Activated CD8-positive, alpha-beta memory T cell treated with anti-CD3 and anti-CD28 coated beads for 4 hours (primary cell): ENCODE data around the gene CNEP1R1.

ENCODE experiments used
- DNase-seq, 2 donors: peaks; one replicate each; pipeline ENCODE4 v3.0.0-alpha.2; 2020; ENCODE audit warnings: low read depth in 2 of 2

CNEP1R1 gene

DNA sequence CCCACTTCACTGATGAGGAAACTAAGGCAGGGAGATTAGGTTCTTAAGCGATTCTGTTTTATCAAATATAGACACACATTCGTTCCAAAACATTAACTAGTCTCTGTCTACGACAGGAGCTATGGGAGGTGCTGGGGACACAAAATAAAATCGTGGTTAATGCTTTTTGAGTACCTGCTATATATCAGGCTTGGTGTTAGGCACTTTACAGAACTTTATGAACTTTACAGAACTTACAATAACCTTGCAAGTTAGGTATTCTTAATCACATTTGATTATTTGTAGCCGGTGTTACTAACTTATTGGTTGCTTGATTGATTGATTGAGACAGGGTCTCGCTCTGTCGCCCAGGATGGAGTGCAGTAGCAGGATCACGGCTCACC is 40.2 kb downstream of the CNEP1R1 start:
- no peak for DNase-seq

DNA sequence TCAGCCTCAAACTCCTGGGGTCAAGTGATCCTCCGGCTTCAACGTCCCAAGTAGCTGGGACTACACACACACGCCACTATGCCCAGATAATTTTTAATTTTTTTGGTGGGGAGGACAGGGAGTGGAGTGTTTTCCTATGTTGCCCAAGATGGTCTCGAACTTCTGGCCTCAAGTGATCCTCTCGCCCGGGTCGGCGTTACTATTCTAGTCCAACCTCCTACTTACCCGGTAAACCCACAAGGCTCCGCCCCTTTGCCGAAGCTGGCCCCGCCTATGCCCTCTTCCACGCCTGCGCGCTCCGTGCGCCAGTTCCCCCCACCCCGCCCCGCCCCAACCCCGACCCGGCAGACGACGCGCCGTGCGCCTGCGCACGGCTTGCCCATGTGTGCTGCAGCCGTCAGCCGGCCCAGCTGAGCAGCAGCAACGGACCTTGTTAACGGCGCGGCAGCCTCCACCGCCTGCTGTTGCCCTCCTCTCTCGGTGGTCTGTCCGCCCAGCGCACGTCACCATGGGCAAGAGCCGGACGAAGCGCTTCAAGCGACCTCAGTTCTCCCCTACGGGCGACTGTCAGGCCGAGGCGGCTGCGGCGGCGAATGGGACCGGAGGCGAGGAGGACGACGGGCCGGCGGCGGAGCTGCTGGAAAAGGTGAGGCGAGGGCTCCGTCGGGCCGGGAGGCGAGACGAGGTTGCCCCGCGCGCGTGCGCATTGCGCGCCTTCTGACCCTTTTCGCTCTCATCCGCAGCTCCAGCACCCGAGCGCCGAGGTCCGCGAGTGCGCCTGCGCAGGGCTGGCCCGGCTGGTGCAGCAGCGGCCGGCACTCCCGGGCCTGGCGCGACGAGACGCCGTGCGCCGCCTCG is 40.8 kb downstream of the CNEP1R1 start, which contains the start of gene HEATR3:
Gene HEATR3 (plus strand): TSS at position 347 of the 858 bp plus-strand sequence. CDS start 162 bp downstream, at position 509.
- DNase-seq, result peak; percentile 86 to 89

DNA sequence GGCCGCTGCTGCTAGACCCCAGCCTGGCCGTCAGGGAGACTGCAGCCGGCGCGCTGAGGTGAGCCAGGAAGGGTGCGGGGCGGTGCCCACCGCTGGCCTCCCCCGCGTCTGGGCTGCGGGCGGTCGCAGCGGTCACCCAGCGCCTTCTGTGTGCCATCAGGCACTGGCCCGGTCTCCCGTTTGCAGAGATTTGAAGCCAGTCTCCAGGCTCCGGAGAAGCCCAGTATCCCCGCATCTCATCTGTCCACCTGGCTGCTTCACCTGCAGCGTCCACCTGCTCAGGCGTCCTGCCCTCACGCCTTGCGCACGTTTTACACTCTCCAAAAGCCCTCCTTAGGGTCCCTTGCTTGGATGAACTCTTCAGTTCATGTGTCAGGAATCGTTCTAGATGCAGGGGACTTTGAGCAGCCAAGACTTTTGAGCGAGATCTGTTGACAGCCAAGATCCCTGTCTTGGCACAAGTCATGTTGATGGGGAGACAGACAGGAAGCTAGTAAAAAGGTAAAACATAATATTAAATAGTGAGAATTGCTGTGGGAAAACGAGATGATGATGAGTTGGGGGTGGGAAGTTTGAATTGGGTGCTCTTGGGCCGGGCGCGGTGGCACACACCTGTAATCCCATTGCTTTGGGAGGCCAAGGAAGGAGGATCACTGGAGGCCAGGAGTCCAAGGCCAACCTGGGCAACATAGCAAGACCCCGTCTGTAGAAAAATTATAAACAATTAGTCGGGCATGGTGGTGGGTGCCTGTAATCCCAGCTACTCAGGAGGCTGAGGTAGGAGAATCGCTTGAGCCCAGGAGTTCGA is 41.7 kb downstream of the CNEP1R1 start:
- no peak for DNase-seq

DNA sequence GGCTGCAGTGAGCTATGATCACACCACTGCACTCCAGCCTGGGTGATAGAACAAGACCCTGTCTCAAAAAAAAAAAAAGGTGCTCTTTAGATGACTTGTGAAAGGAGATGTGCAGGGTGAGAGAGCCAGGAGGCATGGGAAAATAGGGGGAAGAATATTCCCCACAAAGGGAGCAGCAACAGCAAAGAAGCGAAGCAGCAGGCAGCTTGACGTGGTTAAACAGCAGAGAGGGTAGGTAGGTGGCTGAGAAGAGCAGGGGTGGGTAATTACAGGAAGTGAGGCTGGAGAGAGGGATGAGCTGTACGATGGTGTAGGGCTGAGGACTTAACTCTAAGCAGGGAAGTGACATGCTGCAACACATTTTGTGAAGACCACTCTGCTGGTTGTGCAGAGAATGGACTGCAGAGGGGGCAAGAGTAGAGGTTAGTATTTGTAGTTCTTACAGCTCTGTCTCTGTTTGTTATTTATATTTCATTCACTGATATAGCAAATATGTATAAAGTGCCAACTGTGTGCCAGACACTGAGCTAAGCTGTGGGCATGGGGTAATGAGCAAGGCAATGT is 42.3 kb downstream of the CNEP1R1 start:
- DNase-seq, result no peak

DNA sequence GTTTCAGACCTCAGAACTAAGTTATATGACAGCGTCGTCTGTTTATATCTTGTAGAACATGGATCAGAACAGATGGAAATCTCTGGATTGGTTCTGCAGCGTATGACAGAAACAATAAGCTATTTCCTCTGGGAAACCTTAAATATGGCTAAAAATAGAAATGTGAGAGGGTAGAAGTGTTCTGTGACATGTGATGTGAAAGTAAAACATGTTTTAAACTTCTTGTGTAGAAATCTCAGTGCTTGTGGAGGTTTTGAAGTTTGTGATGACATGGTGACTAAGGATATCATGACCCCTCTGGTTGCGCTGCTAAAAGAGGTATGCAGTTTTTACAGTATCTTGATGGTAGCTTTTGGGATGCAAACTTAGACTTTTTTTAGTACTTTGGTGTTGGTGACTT is 43.5 kb downstream of the CNEP1R1 start:
- DNase-seq, result no peak

DNA sequence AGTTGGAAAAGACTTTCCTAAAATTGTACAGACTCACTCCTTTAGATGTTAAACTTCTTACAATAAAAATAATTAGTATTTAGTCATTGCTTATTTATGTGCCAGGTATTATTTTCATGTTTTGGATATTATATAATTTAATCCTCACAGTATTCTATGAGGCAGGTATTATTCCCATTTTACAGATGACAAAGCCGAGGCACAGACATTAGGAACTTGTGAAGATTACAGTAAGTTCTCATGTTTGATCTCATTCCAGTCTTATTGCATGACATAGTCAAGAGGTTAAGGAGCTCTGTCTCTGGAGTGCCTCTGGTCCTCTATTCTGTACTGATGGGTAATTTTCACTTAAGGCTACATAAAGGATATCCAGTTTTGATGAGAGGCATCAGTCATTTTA is 44.0 kb downstream of the CNEP1R1 start:
- DNase-seq, result no peak

DNA sequence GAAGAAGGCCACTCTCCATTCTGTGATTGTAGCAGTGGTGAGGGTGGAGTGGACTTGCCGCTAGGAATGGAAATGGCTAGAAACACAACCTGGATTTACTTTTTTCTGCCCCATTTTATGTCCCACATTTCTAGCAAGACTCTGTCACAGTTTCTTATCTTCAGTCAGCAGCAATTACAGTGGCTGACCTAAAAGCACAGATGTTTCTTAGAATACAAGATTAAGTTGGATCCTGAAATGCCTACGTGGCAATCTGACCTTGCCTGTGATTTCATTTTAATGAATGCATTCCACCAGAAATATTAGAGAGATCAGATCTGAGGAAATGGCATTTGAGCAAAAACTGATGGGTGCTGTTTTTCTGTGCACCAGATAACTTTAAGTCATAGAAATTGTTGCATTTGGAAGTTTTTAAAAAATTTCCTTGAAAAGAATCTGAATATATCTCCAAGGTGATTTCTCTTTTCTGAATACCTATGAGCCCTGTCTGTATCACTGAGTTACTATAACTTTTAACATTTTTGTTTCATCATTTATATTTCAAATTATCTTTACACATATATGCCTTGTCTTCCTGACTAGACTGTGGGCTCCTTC is 46.1 kb downstream of the CNEP1R1 start:
- DNase-seq, result no peak

DNA sequence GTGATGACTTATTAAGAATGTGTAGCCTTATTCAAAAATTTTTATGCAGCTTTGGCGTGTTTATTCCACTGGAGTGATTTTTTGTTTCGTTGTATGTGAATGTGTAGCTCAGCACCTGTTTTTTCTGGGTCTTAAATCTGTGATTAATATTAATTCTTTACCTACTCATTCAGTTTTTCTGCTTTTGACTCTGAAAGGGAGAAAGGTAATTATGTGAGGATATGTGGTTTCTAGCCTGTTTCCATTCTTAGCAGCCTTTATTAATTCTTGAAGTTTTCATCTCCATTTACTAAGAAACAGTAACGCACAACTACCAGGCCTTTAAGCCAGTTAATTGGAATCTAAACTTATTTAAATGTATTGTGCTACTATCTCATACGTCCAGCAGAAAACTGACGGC is 47.7 kb downstream of the CNEP1R1 start:
- no peak for DNase-seq

DNA sequence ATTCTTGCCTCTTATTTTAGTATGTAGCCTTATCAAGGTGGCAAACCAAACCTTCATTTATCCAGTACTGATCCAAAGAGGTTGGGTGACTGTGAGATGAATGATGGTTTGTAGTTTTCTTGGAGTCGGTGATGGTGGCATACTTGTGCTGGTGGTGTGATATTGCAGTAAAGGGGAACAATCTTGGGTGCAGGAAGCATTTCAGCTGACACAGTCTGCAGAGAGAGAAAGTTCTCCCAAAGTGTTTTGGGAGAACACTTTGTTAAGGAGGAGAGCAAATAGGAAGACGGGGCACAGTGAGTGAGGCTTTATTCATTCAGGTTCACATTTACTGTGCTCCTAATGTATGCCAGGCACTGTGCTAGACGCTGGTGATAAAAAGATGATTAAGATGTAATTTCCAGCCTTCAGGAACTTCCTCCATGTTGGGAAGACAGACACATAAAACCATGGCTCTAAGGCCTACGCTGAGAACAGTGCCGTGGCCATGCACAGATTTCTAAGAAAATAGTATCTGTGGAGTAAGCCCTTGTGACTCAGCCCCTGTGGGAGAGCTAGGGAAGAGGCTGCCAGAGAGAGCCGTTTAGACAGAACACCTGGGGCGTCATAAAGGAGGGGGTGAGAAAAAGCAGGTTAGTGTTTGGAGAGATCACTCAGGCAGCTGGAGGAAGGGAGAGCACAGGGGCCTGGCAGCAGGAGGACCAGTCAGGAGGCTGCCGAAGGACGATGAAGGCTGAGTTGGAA is 54.5 kb downstream of the CNEP1R1 start:
- no peak for DNase-seq

DNA sequence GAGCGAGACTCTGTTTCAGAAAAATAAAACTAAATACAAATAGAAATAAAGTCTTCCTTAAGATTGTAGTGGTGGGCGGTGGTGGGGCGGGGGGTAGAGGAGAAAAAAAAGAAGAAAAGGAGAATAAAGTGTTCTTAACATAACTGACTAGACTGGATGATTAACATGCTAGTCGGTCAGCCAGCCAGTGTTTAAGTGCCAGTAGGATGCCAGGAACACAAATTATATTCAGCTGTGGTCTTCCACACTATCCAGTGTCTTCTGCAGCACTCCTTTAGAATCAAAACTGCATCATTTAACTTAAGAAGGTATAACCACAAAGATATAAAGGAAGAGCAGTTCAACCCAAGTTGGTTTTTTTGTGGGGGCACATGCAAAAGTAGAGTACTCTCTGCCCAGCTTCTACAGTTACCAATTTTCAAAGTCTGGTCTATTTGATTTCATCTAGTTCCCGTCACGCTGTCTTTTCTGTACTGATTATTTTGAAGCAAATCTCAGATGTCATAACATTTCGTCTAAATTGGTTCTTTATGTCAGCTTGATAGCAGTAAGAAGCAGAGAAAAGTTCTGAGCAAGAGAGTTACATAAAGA is 56.5 kb downstream of the CNEP1R1 start:
- DNase-seq, result no peak

DNA sequence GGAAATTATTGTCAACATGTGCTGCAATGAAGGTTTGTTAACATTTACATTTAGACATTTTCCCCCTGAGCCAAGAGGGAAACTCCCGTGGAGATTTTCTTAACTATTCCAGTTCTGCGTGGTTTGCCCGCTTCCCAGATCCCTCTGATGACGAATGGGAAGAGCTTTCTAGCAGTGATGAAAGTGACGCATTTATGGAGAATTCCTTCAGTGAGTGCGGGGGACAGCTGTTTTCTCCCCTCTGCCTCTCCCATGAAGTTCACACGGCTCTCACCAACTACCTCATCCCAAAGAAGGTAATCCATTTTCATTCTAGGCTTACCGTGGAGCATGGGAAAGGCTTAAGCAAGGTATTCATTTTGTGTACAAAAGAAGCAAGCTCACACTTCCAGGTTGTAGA is 59.0 kb downstream of the CNEP1R1 start:
- DNase-seq, result no peak

DNA sequence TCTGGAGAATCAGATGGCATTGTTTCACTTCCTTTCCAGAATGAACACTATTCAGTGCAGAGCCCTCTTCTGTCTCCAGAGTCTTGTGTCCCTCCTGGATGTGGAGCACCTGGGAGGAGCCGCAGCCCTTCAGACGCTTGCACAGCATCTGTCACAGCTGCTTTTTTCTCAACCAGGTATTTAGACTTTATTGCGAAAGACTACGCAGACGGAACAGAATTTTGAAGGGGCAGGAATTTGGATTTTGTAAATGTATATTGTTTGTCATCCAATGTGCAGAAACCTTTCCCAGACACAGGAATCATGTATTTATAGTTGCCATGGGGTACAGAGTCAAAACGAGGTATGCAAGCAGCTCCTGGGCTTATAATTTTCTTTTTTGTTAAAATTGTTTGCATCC is 61.2 kb downstream of the CNEP1R1 start:
- no peak for DNase-seq
